AG09319 (cell line): ENCODE data around the gene FGGY.
A peak's percentile ranks its signal among the peaks of the same experiment; 100 is the strongest.

Experiments used
- DNase-seq: peaks from one replicate; pipeline ENCODE4 v3.0.0-alpha.2; 2010; ENCODE audit warnings: low read depth; ENCODE audit errors: extremely low read depth
- CTCF ChIP-seq: IDR thresholded peaks from 2 replicates; pipeline ENCODE4 v1.5.1; 2011; ENCODE audit warnings: low read depth, mild to moderate bottlenecking, inconsistent platforms, low read length, moderate library complexity

The FGGY gene

GRCh38 chr1:59316497-59317128 lies 19.7 kb downstream of the FGGY start:
- DNase-seq = peak; percentile 79

GRCh38 chr1:59317343-59317742 lies 20.4 kb downstream of the FGGY start:
- no peak for TF ChIP-seq CTCF
- no peak for DNase-seq

More at GRCh38 chr1:59316497-59317128, 19.7 kb downstream of the FGGY start:
- TF ChIP-seq CTCF = no peak

DNA sequence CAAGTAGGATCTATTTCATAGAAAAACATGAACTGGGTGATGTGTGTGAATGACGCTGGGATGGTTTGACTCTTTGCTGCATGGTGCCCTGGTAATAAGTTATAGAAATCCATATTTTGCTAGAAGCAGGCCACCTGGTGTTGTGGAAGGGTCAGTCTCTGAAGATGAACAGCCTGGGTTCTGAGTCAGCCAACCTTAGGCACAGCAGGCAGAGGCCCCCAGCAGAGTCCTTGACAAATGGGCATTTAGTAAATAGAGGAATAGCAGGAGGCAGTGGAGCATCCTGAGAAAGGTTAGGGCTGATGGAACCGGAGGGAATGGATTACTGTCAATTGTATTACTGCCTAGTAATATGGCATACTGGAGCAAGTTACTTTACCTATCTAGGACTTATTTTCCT lies 20.9 kb downstream of the FGGY start:
- DNase-seq = no peak
- no peak for TF ChIP-seq CTCF

GRCh38 chr1:59318271-59318860 lies 21.5 kb downstream of the FGGY start:
- no peak for TF ChIP-seq CTCF
- no peak for DNase-seq

DNA sequence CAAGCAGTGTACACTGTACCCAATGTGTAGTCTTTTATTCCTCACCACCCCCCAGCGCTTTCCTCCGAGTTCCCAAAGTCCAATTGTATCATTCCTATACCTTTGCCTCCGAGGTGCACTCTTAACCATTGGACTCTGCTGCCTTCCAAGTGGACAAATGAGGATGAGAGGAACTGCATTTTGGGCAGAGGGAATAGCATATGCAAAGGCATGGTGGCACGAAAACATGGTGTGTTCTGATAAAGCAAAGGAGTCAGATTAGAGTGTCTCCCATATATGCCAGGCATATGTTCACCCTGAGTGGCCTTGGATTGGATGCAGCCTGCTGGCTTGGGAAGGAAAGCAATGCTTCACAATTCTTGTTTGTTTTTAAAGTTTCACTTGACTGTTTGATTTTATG lies 25.5 kb downstream of the FGGY start:
- no peak for TF ChIP-seq CTCF
- DNase-seq = no peak

DNA sequence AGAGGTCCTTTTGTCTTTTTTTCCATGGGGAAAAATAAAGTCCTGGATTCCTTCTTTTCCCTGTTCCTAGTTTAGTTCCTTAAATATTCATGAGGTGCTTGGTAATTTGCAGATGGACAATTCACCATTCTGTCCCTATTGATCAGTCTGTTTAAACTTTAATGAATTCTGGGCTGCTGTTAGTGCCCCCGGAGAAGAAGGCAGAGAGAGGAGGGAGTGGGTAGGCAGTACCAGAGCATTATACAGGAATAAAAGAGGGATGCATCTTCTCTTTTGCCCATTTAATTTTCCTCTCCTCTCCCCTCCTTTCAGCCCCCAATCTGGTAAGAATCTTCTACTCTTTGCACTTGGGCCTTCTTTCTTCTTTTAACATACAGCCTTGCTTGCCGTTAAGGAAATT lies 25.9 kb downstream of the FGGY start:
- no peak for DNase-seq

More for the DNA sequence above, 25.9 kb downstream of the FGGY start:
- TF ChIP-seq CTCF = no peak
